SKM-1 (cell line): ENCODE results near the gene DENND4A.

Experiments
- DNase-seq: peaks from one replicate; lab custom pipeline; 2025; ENCODE audit not compliant: unreplicated experiment; lab: John Stamatoyannopoulos, UW

The DENND4A gene

GRCh38 chr15:65680544-65680943 is 111.5 kb downstream of the DENND4A start:
- DNase-seq = no peak

DNA sequence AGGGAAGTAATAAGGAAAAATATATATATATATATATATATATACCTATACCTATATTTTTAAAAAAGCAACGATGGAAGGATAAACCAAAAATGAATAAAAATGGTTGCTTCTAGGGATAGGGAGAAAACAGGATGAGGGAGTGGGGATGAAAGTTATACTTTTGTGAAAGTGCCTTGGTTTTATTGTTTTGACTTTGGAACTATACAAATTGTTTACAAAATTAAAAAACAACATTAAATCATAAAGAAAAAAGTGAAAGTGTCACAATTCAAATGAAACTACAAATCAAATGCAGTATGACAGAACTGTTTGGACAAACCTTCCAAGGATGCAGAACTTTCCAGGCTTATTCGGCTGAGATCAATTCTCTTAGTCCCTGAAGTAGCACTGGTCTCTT is 116.0 kb downstream of the DENND4A start:
- no peak for DNase-seq

- DNase-seq = no peak
Observed at GRCh38 chr15:65675551-65675950, 116.5 kb downstream of the DENND4A start.

GRCh38 chr15:65666257-65666656 is 125.8 kb downstream of the DENND4A start:
- no peak for DNase-seq

DNA sequence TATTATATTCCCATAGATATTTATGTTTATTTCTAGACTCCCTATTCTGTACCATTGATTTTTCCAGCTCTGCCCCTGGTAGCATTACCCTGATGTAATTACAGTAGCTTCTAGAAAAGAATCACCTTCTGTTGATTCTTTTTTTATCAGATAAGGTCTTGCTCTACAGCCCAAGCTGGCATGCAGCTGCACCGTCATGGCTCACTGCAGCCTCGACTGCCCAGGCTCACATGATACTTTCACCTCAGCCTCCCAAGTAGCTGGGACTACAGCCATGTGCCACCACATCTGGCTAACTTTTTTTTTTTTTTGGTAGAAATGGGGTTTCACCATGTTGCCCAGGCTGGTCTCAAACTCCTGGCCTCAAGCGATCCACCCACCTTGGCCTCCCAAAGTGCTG is 128.6 kb downstream of the DENND4A start:
- no peak for DNase-seq

- DNase-seq = no peak
Observed at GRCh38 chr15:65660927-65661326, 131.2 kb downstream of the DENND4A start.

- no peak for DNase-seq
Observed at GRCh38 chr15:65659502-65660052, 132.5 kb downstream of the DENND4A start.

DNA sequence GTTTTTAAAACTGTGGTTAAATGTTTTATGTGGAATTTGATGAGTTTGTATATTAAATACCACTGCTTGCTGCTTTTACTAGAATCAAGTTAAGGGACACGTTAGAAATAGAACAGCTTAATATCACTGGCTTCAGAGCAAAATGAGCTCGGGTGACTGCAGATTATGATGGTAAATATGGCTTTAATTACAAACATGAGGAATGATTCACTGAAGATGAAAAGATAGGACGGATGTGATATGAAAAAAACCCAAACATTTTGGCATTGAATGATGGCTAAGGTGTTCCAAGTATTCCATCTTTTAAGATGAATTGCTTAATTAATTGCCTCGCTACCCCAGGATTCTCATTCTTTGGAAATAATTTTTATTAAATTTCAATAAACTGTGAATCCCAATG is 136.6 kb downstream of the DENND4A start:
- no peak for DNase-seq

- no peak for DNase-seq
Observed at GRCh38 chr15:65655026-65655425, 137.1 kb downstream of the DENND4A start.

- no peak for DNase-seq
Observed at GRCh38 chr15:65653801-65654521, 138.1 kb downstream of the DENND4A start.

DNA sequence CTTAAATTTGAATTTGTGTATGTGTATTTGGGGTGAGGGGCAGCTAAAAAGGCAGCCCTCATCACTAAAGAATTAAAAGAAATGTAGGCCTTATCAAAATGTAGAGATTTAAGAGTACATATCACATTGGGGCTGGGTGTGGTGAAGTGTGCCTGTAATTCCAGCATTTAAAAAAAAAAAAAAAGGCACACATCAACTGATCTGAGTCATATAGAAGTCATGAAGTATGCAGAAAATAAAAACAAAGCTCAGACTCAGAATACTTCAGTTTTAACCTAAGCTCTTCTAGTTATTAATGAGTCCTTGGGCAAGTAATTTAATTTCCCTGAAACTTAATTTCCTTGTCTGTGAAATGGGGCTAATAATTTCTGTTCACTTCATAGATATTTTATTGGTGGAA is 138.8 kb downstream of the DENND4A start:
- no peak for DNase-seq

- DNase-seq = no peak
Observed at GRCh38 chr15:65651831-65652749, 140.0 kb downstream of the DENND4A start.

- DNase-seq = no peak
Observed at GRCh38 chr15:65651042-65651322, 141.1 kb downstream of the DENND4A start.

GRCh38 chr15:65650312-65651041 is 141.6 kb downstream of the DENND4A start:
- DNase-seq = no peak

- DNase-seq = no peak
Observed at GRCh38 chr15:65646486-65646885, 145.6 kb downstream of the DENND4A start.

GRCh38 chr15:65645392-65645791 is 146.7 kb downstream of the DENND4A start:
- no peak for DNase-seq

DNA sequence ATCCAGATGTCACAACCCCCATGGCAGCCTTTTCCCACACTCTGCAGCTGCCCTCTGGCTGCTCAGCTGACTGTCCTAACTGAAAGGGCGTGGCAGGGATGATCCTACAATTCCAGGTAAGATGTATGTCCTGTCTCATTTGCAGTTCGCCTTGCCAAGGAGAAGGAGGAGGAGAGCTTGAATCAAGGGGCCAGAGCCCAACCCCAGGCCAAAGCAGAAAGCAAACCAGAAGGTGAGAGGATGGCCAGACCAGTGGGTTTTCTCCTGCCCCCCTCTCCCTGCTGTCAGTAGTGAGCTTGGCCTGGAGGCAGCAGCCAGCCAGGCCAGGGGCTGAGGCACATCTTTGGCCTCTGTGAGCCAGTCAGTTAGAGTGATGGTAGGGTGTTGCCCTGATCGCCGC is 147.8 kb downstream of the DENND4A start:
- DNase-seq = no peak

DNA sequence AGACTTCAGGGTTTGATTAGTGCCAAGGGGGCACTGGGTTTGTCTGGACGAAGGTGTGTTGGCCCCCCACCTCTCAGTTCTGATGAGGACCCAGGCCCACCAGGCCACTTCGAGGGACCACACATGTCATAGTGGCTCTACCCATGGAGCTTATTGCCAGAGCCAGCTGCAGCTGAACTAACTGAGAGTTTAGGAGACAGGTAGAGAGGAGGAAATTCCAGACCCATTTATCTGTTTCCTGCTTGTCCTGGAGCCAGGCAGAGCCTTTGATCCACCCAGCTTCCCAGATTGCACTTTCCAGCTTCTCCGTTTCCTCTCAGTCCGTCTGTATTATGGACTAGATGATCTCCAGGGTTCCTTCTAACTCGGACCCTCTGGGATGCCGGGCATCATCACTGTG is 149.5 kb downstream of the DENND4A start:
- no peak for DNase-seq

DNA sequence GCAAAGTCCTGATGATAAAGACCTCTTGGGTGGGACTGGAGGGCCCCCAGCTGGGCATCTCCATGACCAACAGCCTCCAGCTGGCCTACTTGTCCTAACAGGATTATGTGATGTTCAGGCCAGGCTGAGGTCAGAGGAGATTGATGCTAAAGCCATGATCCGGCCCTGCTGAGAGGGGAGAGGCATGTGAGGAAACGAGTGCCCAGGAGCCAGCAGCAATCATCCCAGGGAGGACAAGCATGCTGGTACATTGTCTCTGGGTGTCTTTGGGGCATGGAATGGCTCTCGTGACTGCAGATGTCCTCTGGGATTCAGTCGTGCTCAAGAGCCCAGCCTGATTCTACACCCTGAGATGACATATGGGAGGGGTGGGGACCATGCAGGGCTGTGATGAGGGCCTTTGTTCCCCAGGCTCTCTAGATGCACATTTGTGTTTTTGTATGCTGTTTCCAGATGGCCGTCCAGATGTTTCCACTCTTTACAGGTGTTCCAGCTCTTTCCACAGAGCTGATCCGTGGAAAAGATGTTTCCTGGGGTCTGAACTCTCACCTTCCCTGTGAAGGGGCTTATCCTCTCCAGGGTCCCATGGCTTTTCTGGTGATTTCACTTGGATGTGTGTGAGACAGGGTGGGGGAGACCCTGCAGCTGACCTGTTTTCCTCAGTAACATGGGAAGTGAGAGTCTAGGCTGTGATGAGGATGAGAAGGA is 150.2 kb downstream of the DENND4A start:
- no peak for DNase-seq

GRCh38 chr15:65639509-65639908 is 152.6 kb downstream of the DENND4A start:
- DNase-seq = no peak

GRCh38 chr15:65638681-65639089 is 153.4 kb downstream of the DENND4A start:
- DNase-seq = peak; percentile 70
